ENCODE results near the gene COL4A1.

GRCh38 chr13:110289661-110290060 lies 17.3 kb downstream of the COL4A1 start:
- TF ChIP-seq CTCF (IDR thresholded peaks at IDR 0.05): no peak
- TF ChIP-seq POLR2A (IDR thresholded peaks at IDR 0.05): no peak

All from heart left ventricle (tissue), 13 donors.